HEK293 (cell line): ENCODE results near the gene CTDSP1.

ENCODE experiments used
- BCL6B ChIP-seq: fragments of 450-650 bp; formaldehyde crosslinking; IDR thresholded peaks from 2 replicates; pipeline ENCODE4 v1.5.1; 2017; ENCODE audit warnings: missing biosample characterization, missing genetic modification characterization
- KLF8 ChIP-seq: fragments of 450-650 bp; formaldehyde crosslinking; IDR thresholded peaks from 2 replicates; pipeline ENCODE4 v1.5.1; 2016; ENCODE audit warnings: missing biosample characterization, missing genetic modification characterization
- KLF9 ChIP-seq: fragments of 450-650 bp; formaldehyde crosslinking; IDR thresholded peaks from 2 replicates; pipeline ENCODE4 v1.5.1; 2016; ENCODE audit warnings: missing biosample characterization, missing genetic modification characterization, low read depth
- PRDM10 ChIP-seq: fragments of 450-650 bp; formaldehyde crosslinking; IDR thresholded peaks from 2 replicates; pipeline ENCODE4 v1.5.1; 2016; ENCODE audit warnings: missing biosample characterization, missing genetic modification characterization
- ZBTB10 ChIP-seq: fragments of 450-650 bp; formaldehyde crosslinking; IDR thresholded peaks from 2 replicates; pipeline ENCODE4 v1.5.1; 2016; ENCODE audit warnings: missing biosample characterization, missing genetic modification characterization
- ZBTB26 ChIP-seq: fragments of 450-650 bp; formaldehyde crosslinking; optimal IDR thresholded peaks from 2 replicates; pipeline ENCODE3; 2016; ENCODE audit warnings: missing biosample characterization, mild to moderate bottlenecking, missing genetic modification characterization
- ZNF2 ChIP-seq: fragments of 450-650 bp; formaldehyde crosslinking; IDR thresholded peaks from 2 replicates; pipeline ENCODE4 v1.5.1; 2016; ENCODE audit warnings: missing biosample characterization, missing genetic modification characterization
- ZNF221 ChIP-seq: fragments of 450-650 bp; formaldehyde crosslinking; IDR thresholded peaks from 2 replicates; pipeline ENCODE4 v1.5.1; 2017; ENCODE audit warnings: missing biosample characterization, missing genetic modification characterization, borderline replicate concordance
- ZNF391 ChIP-seq: fragments of 450-650 bp; formaldehyde crosslinking; IDR thresholded peaks from 2 replicates; pipeline ENCODE4 v1.5.1; 2016; ENCODE audit warnings: low read depth, missing biosample characterization, missing genetic modification characterization, borderline replicate concordance
- ZNF423 ChIP-seq: fragments of 450-650 bp; formaldehyde crosslinking; IDR thresholded peaks from 2 replicates; pipeline ENCODE4 v1.5.1; 2016; ENCODE audit warnings: missing biosample characterization, missing genetic modification characterization
- ZNF510 ChIP-seq: fragments of 450-650 bp; formaldehyde crosslinking; IDR thresholded peaks from 2 replicates; pipeline ENCODE4 v1.5.1; 2018; ENCODE audit warnings: mild to moderate bottlenecking, missing genetic modification characterization, missing biosample characterization; ENCODE audit not compliant: insufficient replicate concordance
- ZNF518A ChIP-seq: fragments of 450-650 bp; formaldehyde crosslinking; conservative IDR thresholded peaks from 2 replicates; pipeline ENCODE4 v1.5.1; 2016; ENCODE audit warnings: low read depth, missing biosample characterization, missing genetic modification characterization
- ZNF585B ChIP-seq: fragments of 450-650 bp; formaldehyde crosslinking; IDR thresholded peaks from 2 replicates; pipeline ENCODE4 v1.5.1; 2016; ENCODE audit warnings: missing biosample characterization, missing genetic modification characterization
- ZNF654 ChIP-seq: fragments of 450-650 bp; formaldehyde crosslinking; IDR thresholded peaks from 2 replicates; pipeline ENCODE4 v1.5.1; 2016; ENCODE audit warnings: low read depth, missing biosample characterization, missing genetic modification characterization
- TF ChIP-seq, protein P1 (sequence below): fragments of 450-650 bp; formaldehyde crosslinking; IDR thresholded peaks from 2 replicates; pipeline ENCODE4 v1.5.1; 2016; ENCODE audit warnings: missing biosample characterization, missing genetic modification characterization
- TF ChIP-seq, protein P2 (sequence below): fragments of 450-650 bp; IDR thresholded peaks from 2 replicates; pipeline ENCODE4 v1.5.1; 2018; ENCODE audit warnings: missing biosample characterization, mild to moderate bottlenecking, missing genetic modification characterization
- TF ChIP-seq, protein P3 (sequence below): fragments of 450-650 bp; formaldehyde crosslinking; IDR thresholded peaks from 2 replicates; pipeline ENCODE4 v1.5.1; 2016; ENCODE audit warnings: missing biosample characterization, missing genetic modification characterization

Gene CTDSP1

GRCh38 chr2:218395826-218396687 lies 3.6 kb upstream of the CTDSP1 start (continued):
- TF ChIP-seq ZNF510 (no peak), KLF8 (tag by site-specific recombination) (peak; percentile 98), ZBTB10 (tag by site-specific recombination) (peak; percentile 92), ZNF654 (peak; percentile 2; the same call in 1 of the 2 replicates), ZNF391 (peak; percentile 55; the same call in 1 of the 2 replicates), ZNF518A (0 out of 2 replicates have a peak, but pooled peaks have one; percentile 15), ZNF423 (tag by site-specific recombination) (peak; percentile 99), ZNF2 (tag by site-specific recombination) (peak; percentile 55; the same call in 1 of the 2 replicates), KLF9 (tag by site-specific recombination) (peak; percentile 84), BCL6B (tag by site-specific recombination) (no peak), PRDM10 (tag by site-specific recombination) (peak; percentile 70), ZNF221 (tag by site-specific recombination) (no peak), ZNF585B (no peak), ZBTB26 (peak; percentile 85)
- TF ChIP-seq, protein P1, sequence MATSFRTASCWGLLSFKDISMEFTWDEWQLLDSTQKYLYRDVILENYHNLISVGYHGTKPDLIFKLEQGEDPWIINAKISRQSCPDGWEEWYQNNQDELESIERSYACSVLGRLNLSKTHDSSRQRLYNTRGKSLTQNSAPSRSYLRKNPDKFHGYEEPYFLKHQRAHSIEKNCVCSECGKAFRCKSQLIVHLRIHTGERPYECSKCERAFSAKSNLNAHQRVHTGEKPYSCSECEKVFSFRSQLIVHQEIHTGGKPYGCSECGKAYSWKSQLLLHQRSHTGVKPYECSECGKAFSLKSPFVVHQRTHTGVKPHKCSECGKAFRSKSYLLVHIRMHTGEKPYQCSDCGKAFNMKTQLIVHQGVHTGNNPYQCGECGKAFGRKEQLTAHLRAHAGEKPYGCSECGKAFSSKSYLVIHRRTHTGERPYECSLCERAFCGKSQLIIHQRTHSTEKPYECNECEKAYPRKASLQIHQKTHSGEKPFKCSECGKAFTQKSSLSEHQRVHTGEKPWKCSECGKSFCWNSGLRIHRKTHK (tag by site-specific recombination): no peak
- TF ChIP-seq, protein P2, sequence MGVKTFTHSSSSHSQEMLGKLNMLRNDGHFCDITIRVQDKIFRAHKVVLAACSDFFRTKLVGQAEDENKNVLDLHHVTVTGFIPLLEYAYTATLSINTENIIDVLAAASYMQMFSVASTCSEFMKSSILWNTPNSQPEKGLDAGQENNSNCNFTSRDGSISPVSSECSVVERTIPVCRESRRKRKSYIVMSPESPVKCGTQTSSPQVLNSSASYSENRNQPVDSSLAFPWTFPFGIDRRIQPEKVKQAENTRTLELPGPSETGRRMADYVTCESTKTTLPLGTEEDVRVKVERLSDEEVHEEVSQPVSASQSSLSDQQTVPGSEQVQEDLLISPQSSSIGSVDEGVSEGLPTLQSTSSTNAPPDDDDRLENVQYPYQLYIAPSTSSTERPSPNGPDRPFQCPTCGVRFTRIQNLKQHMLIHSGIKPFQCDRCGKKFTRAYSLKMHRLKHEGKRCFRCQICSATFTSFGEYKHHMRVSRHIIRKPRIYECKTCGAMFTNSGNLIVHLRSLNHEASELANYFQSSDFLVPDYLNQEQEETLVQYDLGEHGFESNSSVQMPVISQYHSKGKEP: peak; percentile 25; the same call in 1 of the 2 replicates
- TF ChIP-seq, protein P3, sequence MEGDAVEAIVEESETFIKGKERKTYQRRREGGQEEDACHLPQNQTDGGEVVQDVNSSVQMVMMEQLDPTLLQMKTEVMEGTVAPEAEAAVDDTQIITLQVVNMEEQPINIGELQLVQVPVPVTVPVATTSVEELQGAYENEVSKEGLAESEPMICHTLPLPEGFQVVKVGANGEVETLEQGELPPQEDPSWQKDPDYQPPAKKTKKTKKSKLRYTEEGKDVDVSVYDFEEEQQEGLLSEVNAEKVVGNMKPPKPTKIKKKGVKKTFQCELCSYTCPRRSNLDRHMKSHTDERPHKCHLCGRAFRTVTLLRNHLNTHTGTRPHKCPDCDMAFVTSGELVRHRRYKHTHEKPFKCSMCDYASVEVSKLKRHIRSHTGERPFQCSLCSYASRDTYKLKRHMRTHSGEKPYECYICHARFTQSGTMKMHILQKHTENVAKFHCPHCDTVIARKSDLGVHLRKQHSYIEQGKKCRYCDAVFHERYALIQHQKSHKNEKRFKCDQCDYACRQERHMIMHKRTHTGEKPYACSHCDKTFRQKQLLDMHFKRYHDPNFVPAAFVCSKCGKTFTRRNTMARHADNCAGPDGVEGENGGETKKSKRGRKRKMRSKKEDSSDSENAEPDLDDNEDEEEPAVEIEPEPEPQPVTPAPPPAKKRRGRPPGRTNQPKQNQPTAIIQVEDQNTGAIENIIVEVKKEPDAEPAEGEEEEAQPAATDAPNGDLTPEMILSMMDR (tag by site-specific recombination): peak; percentile 96
